IPS-18c (cell line): ENCODE measurements around the gene SKAP2.

ENCODE experiments used
- H3K4me3 ChIP-seq: 2 replicates; pipeline ENCODE4 v1.7.0; 2013; ENCODE audit warnings: low read depth, mild to moderate bottlenecking, low read length, moderate library complexity; ENCODE audit not compliant: insufficient read depth
- H3K9me3 ChIP-seq: one replicate; pipeline ENCODE4 v1.6.1; 2013; ENCODE audit warnings: mild to moderate bottlenecking, low read length, moderate library complexity; ENCODE audit not compliant: control insufficient read depth, insufficient read depth

Gene SKAP2

GRCh38 chr7:26864309-26865093 lies at the start of gene SKAP2:
Gene SKAP2 (minus strand): TSS chr7:26864590. CDS start chr7:26864429, 161 bp downstream.
- H3K9me3 ChIP-seq = no peaks in the 10 kb centered on the region

GRCh38 chr7:26912933-26913536 lies 48.6 kb upstream of the SKAP2 start:
- no peak overlapping the region for H3K4me3 ChIP-seq
- H3K9me3 ChIP-seq = no peaks in the 10 kb centered on the region

More at GRCh38 chr7:26864309-26865093, at the start of gene SKAP2:
- peak within 1 kb of the TSS; percentile 76 for H3K4me3 ChIP-seq

GRCh38 chr7:26912338-26912737 lies 47.9 kb upstream of the SKAP2 start:
- Histone ChIP-seq H3K9me3 (no peaks in the 10 kb centered on the region), H3K4me3 (no peak overlapping the region)

- H3K4me3 ChIP-seq = no peak overlapping the region
- no peaks in the 10 kb centered on the region for H3K9me3 ChIP-seq
Measured at GRCh38 chr7:26910221-26910620, 45.8 kb upstream of the SKAP2 start.

GRCh38 chr7:26900251-26900650 lies 35.9 kb upstream of the SKAP2 start:
- H3K9me3 ChIP-seq = no peaks in the 10 kb centered on the region
- no peak overlapping the region for H3K4me3 ChIP-seq

GRCh38 chr7:26899519-26899918 lies 35.1 kb upstream of the SKAP2 start:
- H3K9me3 ChIP-seq = no peaks in the 10 kb centered on the region
- no peak overlapping the region for H3K4me3 ChIP-seq

GRCh38 chr7:26898891-26899290 lies 34.5 kb upstream of the SKAP2 start:
- Histone ChIP-seq H3K9me3 (no peaks in the 10 kb centered on the region), H3K4me3 (no peak overlapping the region)

GRCh38 chr7:26897928-26898327 lies 33.5 kb upstream of the SKAP2 start:
- Histone ChIP-seq H3K9me3 (no peaks in the 10 kb centered on the region), H3K4me3 (no peak overlapping the region)

- Histone ChIP-seq H3K9me3 (no peaks in the 10 kb centered on the region), H3K4me3 (no peak overlapping the region)
Measured at GRCh38 chr7:26891400-26892350, 27.3 kb upstream of the SKAP2 start.

GRCh38 chr7:26880852-26881251 lies 16.5 kb upstream of the SKAP2 start:
- H3K9me3 ChIP-seq = no peaks in the 10 kb centered on the region
- no peak overlapping the region for H3K4me3 ChIP-seq

GRCh38 chr7:26879671-26880070 lies 15.3 kb upstream of the SKAP2 start:
- Histone ChIP-seq H3K9me3 (no peaks in the 10 kb centered on the region), H3K4me3 (no peak overlapping the region)

GRCh38 chr7:26868841-26869495 lies 4.6 kb upstream of the SKAP2 start:
- no peak overlapping the region for H3K4me3 ChIP-seq
- H3K9me3 ChIP-seq = no peaks in the 10 kb centered on the region

GRCh38 chr7:26865094-26865388 lies 651 bp upstream of the SKAP2 start:
- Histone ChIP-seq H3K9me3 (no peaks in the 10 kb centered on the region), H3K4me3 (peak overlapping the region; percentile 43)

GRCh38 chr7:26863518-26864308 lies 677 bp downstream of the SKAP2 start:
- H3K4me3 ChIP-seq = peak overlapping the region; percentile 76
- H3K9me3 ChIP-seq = no peaks in the 10 kb centered on the region

GRCh38 chr7:26862834-26863233 lies 1.6 kb downstream of the SKAP2 start:
- H3K4me3 ChIP-seq = no peak overlapping the region

GRCh38 chr7:26861050-26861449 lies 3.3 kb downstream of the SKAP2 start:
- H3K9me3 ChIP-seq = no peaks in the 10 kb centered on the region
- no peak overlapping the region for H3K4me3 ChIP-seq

More at GRCh38 chr7:26862834-26863233, 1.6 kb downstream of the SKAP2 start:
- H3K9me3 ChIP-seq = no peaks in the 10 kb centered on the region

GRCh38 chr7:26860361-26860760 lies 4.0 kb downstream of the SKAP2 start:
- H3K4me3 ChIP-seq = no peak overlapping the region
- no peaks in the 10 kb centered on the region for H3K9me3 ChIP-seq
